Measurements from ENCODE around the gene TRMT1.

- TF ChIP-seq POLR2A (IDR thresholded peaks at IDR 0.05) (no peak), CTCF (IDR thresholded peaks at IDR 0.05) (no peak)
Observed at GRCh38 chr19:13110099-13110610, 6.4 kb downstream of the TRMT1 start.

Data from uterus (tissue), 2 donors.